ENCODE results near the gene ELMO1.

The ELMO1 gene

DNA sequence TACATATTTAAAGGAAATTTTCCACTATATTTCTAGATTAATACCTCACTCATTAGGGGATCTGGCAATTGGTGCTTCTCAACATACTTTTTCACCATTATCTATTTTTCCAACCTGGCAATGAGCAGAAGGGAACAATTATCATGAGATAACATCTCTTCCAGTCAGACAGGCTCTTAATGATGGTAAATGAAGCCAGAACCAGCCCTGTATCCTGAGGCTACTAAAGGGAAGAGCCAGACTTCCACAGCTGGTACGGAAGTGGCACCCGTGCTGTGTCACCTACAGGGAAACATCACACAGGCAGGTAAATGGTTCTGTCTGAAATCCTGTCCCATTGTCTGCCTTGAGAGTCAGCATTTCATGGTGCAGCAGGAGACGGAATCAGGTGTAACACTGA, 75.9 kb downstream of the ELMO1 start:
- ChIA-PET POLR2A (no interaction called here), CTCF (no interaction called here)
- no peak for DNase-seq
- WGBS (ENCODE audit: insufficient coverage) = 92% methylated on average over 3 of the region's 3 CpGs
- Histone ChIP-seq H3K36me3 (ENCODE audit: control insufficient read depth in 4 of 4, insufficient read depth in 4 of 4, low read length in 3 of 4) (peaks cover 0 to 25% (median 6%) of the 10 kb centered on the region in 4 experiments), H3K4me1 (ENCODE audit: control extremely low read depth in 1 of 4, control insufficient read depth in 4 of 4, insufficient read depth in 4 of 4, low read length in 3 of 4) (no peaks in the 10 kb centered on the region), H3K27me3 (replicated peaks in 2 of 5; ENCODE audit: control insufficient read depth in 4 of 5, insufficient read depth in 5 of 5, low read length in 4 of 5) (no peaks in the 10 kb centered on the region), H3K27ac (ENCODE audit: insufficient read depth in 1 of 2, low read depth in 1 of 2, low read length in 2 of 2, poor library complexity in 1 of 2, severe bottlenecking in 2 of 2) (no peak overlapping the region), H3K4me3 (ENCODE audit: control insufficient read depth in 1 of 7, extremely low read depth in 1 of 7, insufficient read depth in 4 of 7, low read depth in 2 of 7, low read length in 6 of 7) (no peak overlapping the region), H3K9me3 (ENCODE audit: control extremely low read depth in 1 of 5, control insufficient read depth in 4 of 5, insufficient read depth in 2 of 5, low read depth in 1 of 5, low read length in 4 of 5) (peaks cover 3 to 19% (median 11%) of the 10 kb centered on the region in 5 experiments)

- Histone ChIP-seq H3K4me3 (ENCODE audit: control insufficient read depth in 1 of 7, extremely low read depth in 1 of 7, insufficient read depth in 4 of 7, low read depth in 2 of 7, low read length in 6 of 7) (no peak overlapping the region), H3K36me3 (ENCODE audit: control insufficient read depth in 4 of 4, insufficient read depth in 4 of 4, low read length in 3 of 4) (peaks cover 0 to 17% (median 6%) of the 10 kb centered on the region in 4 experiments), H3K4me1 (ENCODE audit: control extremely low read depth in 1 of 4, control insufficient read depth in 4 of 4, insufficient read depth in 4 of 4, low read length in 3 of 4) (peaks cover 0 to 4% (median 2%) of the 10 kb centered on the region in 4 experiments), H3K27ac (ENCODE audit: insufficient read depth in 1 of 2, low read depth in 1 of 2, low read length in 2 of 2, poor library complexity in 1 of 2, severe bottlenecking in 2 of 2) (no peak overlapping the region), H3K27me3 (replicated peaks in 2 of 5; ENCODE audit: control insufficient read depth in 4 of 5, insufficient read depth in 5 of 5, low read length in 4 of 5) (no peaks in the 10 kb centered on the region), H3K9me3 (ENCODE audit: control extremely low read depth in 1 of 5, control insufficient read depth in 4 of 5, insufficient read depth in 2 of 5, low read depth in 1 of 5, low read length in 4 of 5) (peaks cover 1 to 11% (median 9%) of the 10 kb centered on the region in 5 experiments)
- ChIA-PET POLR2A (no interaction called here), CTCF (no interaction called here)
- no CpG with 5 or more reads among the region's 5 CpGs for WGBS (ENCODE audit: insufficient coverage)
- DNase-seq = no peak
Measured at GRCh38 chr7:37371755-37372154, 76.9 kb downstream of the ELMO1 start.

GRCh38 chr7:37369906-37370305, 78.8 kb downstream of the ELMO1 start:
- H3K9me3 ChIP-seq (ENCODE audit: control extremely low read depth in 1 of 5, control insufficient read depth in 4 of 5, insufficient read depth in 2 of 5, low read depth in 1 of 5, low read length in 4 of 5) = no peaks in the 10 kb centered on the region
- H3K4me3 ChIP-seq (ENCODE audit: control insufficient read depth in 1 of 7, extremely low read depth in 1 of 7, insufficient read depth in 4 of 7, low read depth in 2 of 7, low read length in 6 of 7) = no peak overlapping the region
- ChIA-PET POLR2A (no interaction called here), CTCF (no interaction called here)
- WGBS (ENCODE audit: insufficient coverage) = 93% methylated on average over 4 of the region's 4 CpGs
- no peak for DNase-seq
- H3K36me3 ChIP-seq (ENCODE audit: control insufficient read depth in 4 of 4, insufficient read depth in 4 of 4, low read length in 3 of 4) = peaks cover 0 to 5% (median 4%) of the 10 kb centered on the region in 4 experiments
- H3K27me3 ChIP-seq (replicated peaks in 2 of 5; ENCODE audit: control insufficient read depth in 4 of 5, insufficient read depth in 5 of 5, low read length in 4 of 5) = no peaks in the 10 kb centered on the region
- peaks cover 7 to 22% (median 10%) of the 10 kb centered on the region in 4 experiments for H3K4me1 ChIP-seq (ENCODE audit: control extremely low read depth in 1 of 4, control insufficient read depth in 4 of 4, insufficient read depth in 4 of 4, low read length in 3 of 4)
- no peak overlapping the region for H3K27ac ChIP-seq (ENCODE audit: insufficient read depth in 1 of 2, low read depth in 1 of 2, low read length in 2 of 2, poor library complexity in 1 of 2, severe bottlenecking in 2 of 2)

DNA sequence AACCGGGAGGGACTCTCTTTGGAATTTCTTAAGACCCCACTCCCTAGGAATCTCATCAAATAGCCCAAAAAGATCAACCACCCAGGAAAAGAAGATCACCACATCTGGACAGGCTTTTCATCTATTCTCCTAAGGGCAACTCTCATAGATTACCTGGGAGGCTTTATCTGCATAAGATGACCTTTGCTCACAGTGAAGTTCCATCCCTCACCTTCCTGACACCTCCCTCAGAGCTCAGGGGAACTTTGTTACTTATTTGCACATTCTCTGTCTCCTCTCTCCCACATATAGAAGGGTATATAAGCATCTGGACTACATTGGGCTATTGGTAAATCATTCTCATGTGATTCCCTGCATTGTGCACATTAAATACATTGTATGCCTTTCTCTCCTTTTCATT, 80.1 kb downstream of the ELMO1 start:
- DNase-seq = no peak
- CTCF ChIA-PET = no interaction called here
- no peaks in the 10 kb centered on the region for H3K9me3 ChIP-seq (ENCODE audit: control extremely low read depth in 1 of 5, control insufficient read depth in 4 of 5, insufficient read depth in 2 of 5, low read depth in 1 of 5, low read length in 4 of 5)
- no peak overlapping the region for H3K27ac ChIP-seq (ENCODE audit: insufficient read depth in 1 of 2, low read depth in 1 of 2, low read length in 2 of 2, poor library complexity in 1 of 2, severe bottlenecking in 2 of 2)
- POLR2A ChIA-PET = interaction anchor here (0.8 kb wide), 1 partner anchor 14 kb away, joined by 3 read pairs; no protein-coding TSS in a partner anchor
- no peak overlapping the region for H3K4me3 ChIP-seq (ENCODE audit: control insufficient read depth in 1 of 7, extremely low read depth in 1 of 7, insufficient read depth in 4 of 7, low read depth in 2 of 7, low read length in 6 of 7)
- peaks cover 0 to 5% (median 4%) of the 10 kb centered on the region in 4 experiments for H3K36me3 ChIP-seq (ENCODE audit: control insufficient read depth in 4 of 4, insufficient read depth in 4 of 4, low read length in 3 of 4)
- peaks cover 7 to 27% (median 12%) of the 10 kb centered on the region in 4 experiments for H3K4me1 ChIP-seq (ENCODE audit: control extremely low read depth in 1 of 4, control insufficient read depth in 4 of 4, insufficient read depth in 4 of 4, low read length in 3 of 4)
- WGBS (ENCODE audit: insufficient coverage) = 90% methylated on average over 1 of the region's 1 CpG
- no peaks in the 10 kb centered on the region for H3K27me3 ChIP-seq (replicated peaks in 2 of 5; ENCODE audit: control insufficient read depth in 4 of 5, insufficient read depth in 5 of 5, low read length in 4 of 5)

DNA sequence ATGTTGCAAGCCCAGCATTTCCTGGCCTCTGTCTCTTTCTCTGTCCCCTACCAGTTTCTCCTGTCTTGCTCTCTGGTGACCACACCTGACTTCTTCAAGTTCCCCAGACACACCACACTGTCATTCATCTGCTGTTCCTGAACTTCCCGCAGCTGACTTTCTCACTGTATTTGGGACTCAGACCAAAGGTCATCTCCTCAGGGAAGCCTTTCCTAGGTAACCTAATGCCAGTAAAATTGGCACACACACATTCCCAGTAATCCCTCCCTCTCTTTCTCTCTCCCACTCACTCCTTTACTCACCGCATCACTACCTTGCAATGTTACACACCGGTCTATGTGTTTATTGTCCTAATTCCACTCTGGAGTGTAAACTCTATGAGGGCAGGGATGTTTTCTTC, 81.7 kb downstream of the ELMO1 start:
- H3K4me3 ChIP-seq (ENCODE audit: control insufficient read depth in 1 of 7, extremely low read depth in 1 of 7, insufficient read depth in 4 of 7, low read depth in 2 of 7, low read length in 6 of 7) = no peak overlapping the region
- ChIA-PET CTCF (no interaction called here), POLR2A (no interaction called here)
- no peak for DNase-seq
- 100% methylated on average over 1 of the region's 3 CpGs for WGBS (ENCODE audit: insufficient coverage)
- H3K27me3 ChIP-seq (replicated peaks in 2 of 5; ENCODE audit: control insufficient read depth in 4 of 5, insufficient read depth in 5 of 5, low read length in 4 of 5) = no peaks in the 10 kb centered on the region
- no peaks in the 10 kb centered on the region for H3K36me3 ChIP-seq (ENCODE audit: control insufficient read depth in 4 of 4, insufficient read depth in 4 of 4, low read length in 3 of 4)
- H3K27ac ChIP-seq (ENCODE audit: insufficient read depth in 1 of 2, low read depth in 1 of 2, low read length in 2 of 2, poor library complexity in 1 of 2, severe bottlenecking in 2 of 2) = no peak overlapping the region
- no peaks in the 10 kb centered on the region for H3K9me3 ChIP-seq (ENCODE audit: control extremely low read depth in 1 of 5, control insufficient read depth in 4 of 5, insufficient read depth in 2 of 5, low read depth in 1 of 5, low read length in 4 of 5)
- H3K4me1 ChIP-seq (ENCODE audit: control extremely low read depth in 1 of 4, control insufficient read depth in 4 of 4, insufficient read depth in 4 of 4, low read length in 3 of 4) = peaks cover 7 to 40% (median 16%) of the 10 kb centered on the region in 4 experiments

DNA sequence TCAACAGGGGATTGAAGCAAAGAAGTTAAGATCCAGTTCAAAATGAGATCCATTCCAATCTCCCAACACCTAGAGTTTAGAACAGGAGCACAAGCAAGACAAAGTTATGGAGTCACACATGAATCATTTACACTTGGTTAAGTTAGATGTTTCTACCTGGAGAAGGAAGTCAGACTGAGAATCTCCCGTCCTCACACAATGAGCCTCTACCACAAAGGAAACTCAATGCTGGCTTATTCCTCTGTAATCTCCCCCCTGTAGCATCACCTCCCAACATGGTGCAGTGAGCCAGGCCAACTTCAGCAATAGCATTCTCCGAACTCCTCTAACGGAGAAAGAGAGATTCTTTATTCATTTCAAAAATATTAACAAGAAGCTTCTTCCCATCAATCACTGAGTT, 82.2 kb downstream of the ELMO1 start:
- Histone ChIP-seq H3K36me3 (ENCODE audit: control insufficient read depth in 4 of 4, insufficient read depth in 4 of 4, low read length in 3 of 4) (no peaks in the 10 kb centered on the region), H3K27ac (ENCODE audit: insufficient read depth in 1 of 2, low read depth in 1 of 2, low read length in 2 of 2, poor library complexity in 1 of 2, severe bottlenecking in 2 of 2) (no peak overlapping the region)

DNA sequence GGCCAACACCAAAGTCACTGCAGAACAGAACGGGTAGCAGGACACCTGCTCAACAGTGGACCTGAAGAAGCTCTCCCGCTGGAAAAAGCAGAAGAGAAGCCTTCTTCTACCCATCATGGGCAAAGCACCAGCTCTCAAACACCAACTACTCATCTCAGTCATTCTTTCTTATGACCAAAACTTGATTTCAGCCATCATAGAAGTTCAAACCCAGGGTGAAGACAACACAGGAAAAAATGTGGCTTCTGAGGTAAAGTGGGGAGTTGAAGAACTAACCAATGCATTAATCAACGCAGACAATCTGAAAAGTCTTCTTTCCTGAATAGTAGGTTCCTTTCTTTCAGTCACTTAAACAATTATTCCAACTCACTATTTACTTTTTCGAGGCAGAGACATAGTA, 83.3 kb downstream of the ELMO1 start:
- 93% methylated on average over 2 of the region's 4 CpGs for WGBS (ENCODE audit: insufficient coverage)
- Histone ChIP-seq H3K4me3 (ENCODE audit: control insufficient read depth in 1 of 7, extremely low read depth in 1 of 7, insufficient read depth in 4 of 7, low read depth in 2 of 7, low read length in 6 of 7) (no peak overlapping the region), H3K9me3 (ENCODE audit: control extremely low read depth in 1 of 5, control insufficient read depth in 4 of 5, insufficient read depth in 2 of 5, low read depth in 1 of 5, low read length in 4 of 5) (no peaks in the 10 kb centered on the region), H3K4me1 (ENCODE audit: control extremely low read depth in 1 of 4, control insufficient read depth in 4 of 4, insufficient read depth in 4 of 4, low read length in 3 of 4) (peaks cover 7 to 42% (median 16%) of the 10 kb centered on the region in 4 experiments), H3K27ac (ENCODE audit: insufficient read depth in 1 of 2, low read depth in 1 of 2, low read length in 2 of 2, poor library complexity in 1 of 2, severe bottlenecking in 2 of 2) (no peak overlapping the region), H3K36me3 (ENCODE audit: control insufficient read depth in 4 of 4, insufficient read depth in 4 of 4, low read length in 3 of 4) (no peaks in the 10 kb centered on the region), H3K27me3 (replicated peaks in 2 of 5; ENCODE audit: control insufficient read depth in 4 of 5, insufficient read depth in 5 of 5, low read length in 4 of 5) (no peaks in the 10 kb centered on the region)
- DNase-seq = peak in 2 of 3 donors; percentile 63 to 66
- CTCF ChIA-PET = interaction anchor here (1.1 to 1.5 kb wide), 2 partner anchors 11 to 13 kb away, joined by 4 to 11 read pairs; no protein-coding TSS in a partner anchor
- POLR2A ChIA-PET = no interaction called here

More for the DNA sequence above, 82.2 kb downstream of the ELMO1 start:
- ChIA-PET CTCF (no interaction called here), POLR2A (no interaction called here)
- Histone ChIP-seq H3K9me3 (ENCODE audit: control extremely low read depth in 1 of 5, control insufficient read depth in 4 of 5, insufficient read depth in 2 of 5, low read depth in 1 of 5, low read length in 4 of 5) (no peaks in the 10 kb centered on the region), H3K4me1 (ENCODE audit: control extremely low read depth in 1 of 4, control insufficient read depth in 4 of 4, insufficient read depth in 4 of 4, low read length in 3 of 4) (peaks cover 7 to 40% (median 16%) of the 10 kb centered on the region in 4 experiments), H3K4me3 (ENCODE audit: control insufficient read depth in 1 of 7, extremely low read depth in 1 of 7, insufficient read depth in 4 of 7, low read depth in 2 of 7, low read length in 6 of 7) (no peak overlapping the region), H3K27me3 (replicated peaks in 2 of 5; ENCODE audit: control insufficient read depth in 4 of 5, insufficient read depth in 5 of 5, low read length in 4 of 5) (no peaks in the 10 kb centered on the region)
- DNase-seq = no peak
- 42% methylated on average over 2 of the region's 3 CpGs for WGBS (ENCODE audit: insufficient coverage)
